Hepatocyte (in vitro differentiated cells): Measurements from ENCODE around the gene PAPSS1. TPM values are rescaled to one million over a fixed set of nuclear protein-coding genes. Genes with fewer than 3 reads are reported as not detected.

ENCODE experiments used
- DNase-seq: peaks from one replicate; pipeline ENCODE4 v3.0.0-alpha.2; 2016; ENCODE audit warnings: low spot score
- H2AFZ ChIP-seq: fragments of 200-600 bp; sonication (generic); 2 replicates; pipeline ENCODE4 v1.6.0; 2016; ENCODE audit warnings: antibody characterized with exemption, mild to moderate bottlenecking
- H3K27ac ChIP-seq: fragments of 200-600 bp; sonication (generic); 2 replicates; pipeline ENCODE4 v1.5.1; 2016; ENCODE audit warnings: mild to moderate bottlenecking
- H3K27me3 ChIP-seq: fragments of 200-600 bp; sonication (generic); 2 replicates; pipeline ENCODE4 v1.6.1; 2016
- H3K36me3 ChIP-seq: fragments of 200-600 bp; sonication (generic); replicated peaks from 2 replicates; pipeline ENCODE4 v1.5.1; 2016; ENCODE audit warnings: low read depth; ENCODE audit not compliant: insufficient read depth
- H3K4me1 ChIP-seq: fragments of 200-600 bp; sonication (generic); 2 replicates; pipeline ENCODE4 v1.5.1; 2016; ENCODE audit warnings: mild to moderate bottlenecking, moderate library complexity; ENCODE audit not compliant: insufficient read depth
- H3K4me2 ChIP-seq: fragments of 200-600 bp; sonication (generic); 2 replicates; pipeline ENCODE4 v1.6.0; 2016
- H3K4me3 ChIP-seq: fragments of 200-600 bp; sonication (generic); 2 replicates; pipeline ENCODE4 v1.5.1; 2016; ENCODE audit warnings: mild to moderate bottlenecking
- H3K79me2 ChIP-seq: fragments of 200-600 bp; sonication (generic); 2 replicates; pipeline ENCODE4 v1.6.0; 2017; ENCODE audit warnings: mild to moderate bottlenecking
- H3K9me2 ChIP-seq: fragments of 200-600 bp; sonication (generic); replicated peaks from 2 replicates; pipeline ENCODE4 v1.6.0; 2017; ENCODE audit warnings: mild to moderate bottlenecking; ENCODE audit not compliant: insufficient read depth
- H3K9me3 ChIP-seq: fragments of 200-600 bp; sonication (generic); 2 replicates; pipeline ENCODE4 v1.5.1; 2016; ENCODE audit warnings: low read depth, mild to moderate bottlenecking
- H4K20me1 ChIP-seq: fragments of 200-600 bp; sonication (generic); 2 replicates; pipeline ENCODE4 v1.6.0; 2016; ENCODE audit warnings: mild to moderate bottlenecking; ENCODE audit not compliant: insufficient read depth, poor library complexity, severe bottlenecking
- EZH2 ChIP-seq: fragments of 200-600 bp; sonication (generic); IDR thresholded peaks from 2 replicates; pipeline ENCODE4 v1.6.1; 2016; ENCODE audit warnings: antibody characterized with exemption, mild to moderate bottlenecking, borderline replicate concordance
- EZH2phosphoT487 ChIP-seq: fragments of 200-600 bp; sonication (generic); IDR thresholded peaks from one replicate; pipeline ENCODE4 v1.6.1; 2018; ENCODE audit warnings: antibody characterized with exemption, mild to moderate bottlenecking, low read depth, moderate library complexity; ENCODE audit not compliant: unreplicated experiment, severe bottlenecking
- WGBS: methylation state at CpG from one replicate; pipeline ENCODE4 v1.1.6; 2016; ENCODE audit warnings: low lambda C conversion rate; ENCODE audit errors: missing lambda C conversion rate; 5-methylcytosine and 5-hydroxymethylcytosine counted together
- polyA plus RNA-seq: library from polyadenylated mRNA; unstranded; fragments of >200 nt; fragmentation: Nextera tagmentation; extraction: Ambion mirVana; gene quantifications from 2 replicates; pipeline ENCODE4 v1.2.1, GENCODE V29; 2016
- total RNA-seq: library from RNA; depleted of rRNA; stranded (reverse); fragments of >200 nt; gene quantifications from 2 replicates; pipeline ENCODE4 v1.2.3, GENCODE V29; 2014
- TF ChIP-seq, protein P1 (sequence below): fragments of 200-600 bp; sonication (generic); IDR thresholded peaks from 2 replicates; pipeline ENCODE4 v1.5.1; 2016; ENCODE audit warnings: antibody characterized with exemption, mild to moderate bottlenecking; ENCODE audit not compliant: poor library complexity

The PAPSS1 gene
- total and polyA plus RNA-seq, 2 experiments from 2014 or later: 102 to 103 TPM

DNA sequence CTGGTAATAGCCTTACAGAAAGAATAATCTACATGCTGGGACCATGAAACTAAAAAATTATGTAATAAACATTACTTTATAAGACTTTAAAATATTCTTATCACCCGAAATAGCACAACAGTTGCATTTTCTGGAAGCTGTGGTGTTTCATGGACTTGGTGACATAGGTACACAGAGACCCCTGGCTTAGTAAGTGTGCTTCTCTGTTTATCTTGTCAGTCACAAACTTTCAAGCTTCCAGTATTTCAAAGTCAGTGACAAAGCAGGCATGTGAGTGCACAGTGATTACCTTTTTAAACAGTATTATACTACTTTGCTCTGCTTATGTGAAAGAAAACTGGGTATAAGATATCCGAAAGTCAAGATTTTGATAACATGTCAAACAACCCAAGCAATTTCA lies 84.3 kb downstream of the PAPSS1 start:
- Histone ChIP-seq H3K9me3 (no peaks in the 10 kb centered on the region), H4K20me1 (no peaks in the 10 kb centered on the region), H3K36me3 (no peaks in the 10 kb centered on the region), H3K4me3 (no peak overlapping the region), H3K27me3 (no peaks in the 10 kb centered on the region), H3K27ac (no peak overlapping the region), H3K9me2 (no peaks in the 10 kb centered on the region), H2AFZ (no peak overlapping the region), H3K4me1 (peaks cover 11% of the 10 kb centered on the region), H3K79me2 (peaks cover 4% of the 10 kb centered on the region), H3K4me2 (no peak overlapping the region)
- WGBS: 79% methylated on average over 2 of the region's 2 CpGs
- DNase-seq: no peak
- no peak for TF ChIP-seq EZH2
- TF ChIP-seq, protein P1, sequence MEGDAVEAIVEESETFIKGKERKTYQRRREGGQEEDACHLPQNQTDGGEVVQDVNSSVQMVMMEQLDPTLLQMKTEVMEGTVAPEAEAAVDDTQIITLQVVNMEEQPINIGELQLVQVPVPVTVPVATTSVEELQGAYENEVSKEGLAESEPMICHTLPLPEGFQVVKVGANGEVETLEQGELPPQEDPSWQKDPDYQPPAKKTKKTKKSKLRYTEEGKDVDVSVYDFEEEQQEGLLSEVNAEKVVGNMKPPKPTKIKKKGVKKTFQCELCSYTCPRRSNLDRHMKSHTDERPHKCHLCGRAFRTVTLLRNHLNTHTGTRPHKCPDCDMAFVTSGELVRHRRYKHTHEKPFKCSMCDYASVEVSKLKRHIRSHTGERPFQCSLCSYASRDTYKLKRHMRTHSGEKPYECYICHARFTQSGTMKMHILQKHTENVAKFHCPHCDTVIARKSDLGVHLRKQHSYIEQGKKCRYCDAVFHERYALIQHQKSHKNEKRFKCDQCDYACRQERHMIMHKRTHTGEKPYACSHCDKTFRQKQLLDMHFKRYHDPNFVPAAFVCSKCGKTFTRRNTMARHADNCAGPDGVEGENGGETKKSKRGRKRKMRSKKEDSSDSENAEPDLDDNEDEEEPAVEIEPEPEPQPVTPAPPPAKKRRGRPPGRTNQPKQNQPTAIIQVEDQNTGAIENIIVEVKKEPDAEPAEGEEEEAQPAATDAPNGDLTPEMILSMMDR: no peak
- TF ChIP-seq EZH2phosphoT487: no peak

DNA sequence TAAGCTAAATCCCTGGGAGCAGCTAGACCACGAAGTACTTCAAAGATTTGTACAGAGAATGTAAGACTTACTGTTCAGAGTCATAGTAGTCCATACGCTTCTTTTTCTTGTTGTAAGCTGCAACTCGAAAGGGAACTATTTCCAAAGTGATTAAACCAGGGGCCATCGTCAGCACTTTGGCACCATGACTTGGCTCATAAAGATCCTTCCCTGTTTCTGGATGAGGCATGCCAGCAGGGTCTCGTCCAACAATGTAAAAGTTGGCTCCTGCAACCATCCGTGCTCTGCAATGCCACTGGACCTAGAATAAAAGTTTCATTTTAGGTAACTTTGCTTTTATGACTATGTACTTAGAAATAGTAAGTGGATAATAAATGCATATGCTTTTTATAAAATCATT lies 88.5 kb downstream of the PAPSS1 start:
- 81% methylated on average over 6 of the region's 6 CpGs for WGBS
- H3K9me3 ChIP-seq: no peaks in the 10 kb centered on the region
- peaks cover 5% of the 10 kb centered on the region for H3K4me1 ChIP-seq
- no peaks in the 10 kb centered on the region for H3K36me3 ChIP-seq
- H3K27me3 ChIP-seq: no peaks in the 10 kb centered on the region
- H3K27ac ChIP-seq: peak overlapping the region; percentile 28
- H3K79me2 ChIP-seq: peaks cover 5% of the 10 kb centered on the region
- H3K9me2 ChIP-seq: no peaks in the 10 kb centered on the region
- H3K4me3 ChIP-seq: no peak overlapping the region
- TF ChIP-seq EZH2phosphoT487: no peak
- TF ChIP-seq, protein P1: no peak
- TF ChIP-seq EZH2: no peak
- no peak overlapping the region for H2AFZ ChIP-seq
- no peaks in the 10 kb centered on the region for H4K20me1 ChIP-seq
- no peak for DNase-seq
- no peak overlapping the region for H3K4me2 ChIP-seq

DNA sequence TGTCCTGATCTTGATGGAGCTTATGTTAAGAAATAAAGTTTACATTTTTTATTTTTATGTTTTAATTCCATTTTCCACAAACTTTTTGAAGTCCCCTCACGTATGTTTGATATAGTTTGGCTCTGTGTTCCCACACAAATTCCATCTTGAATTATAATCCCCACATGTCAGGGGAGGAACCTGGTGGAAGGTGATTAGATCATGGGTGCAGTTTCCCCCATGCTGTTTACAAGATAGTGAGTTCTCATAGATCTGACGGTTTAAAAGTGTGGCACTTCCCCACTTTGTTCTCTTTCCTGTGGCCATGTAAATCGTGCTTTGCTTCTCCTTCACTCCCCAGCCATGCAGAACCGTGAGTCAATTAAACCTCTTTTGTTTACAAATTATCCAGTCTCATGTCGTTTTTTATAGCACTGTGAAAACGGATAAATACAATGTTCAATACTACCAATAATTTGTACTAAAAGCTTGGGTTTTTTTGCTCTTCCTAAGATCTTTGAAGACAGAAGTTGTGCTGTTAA lies 89.8 kb downstream of the PAPSS1 start:
- TF ChIP-seq, protein P1: no peak
- TF ChIP-seq EZH2 (no peak), EZH2phosphoT487 (no peak)
- H3K27me3 ChIP-seq: no peaks in the 10 kb centered on the region
- H3K27ac ChIP-seq: no peak overlapping the region
- no peaks in the 10 kb centered on the region for H3K9me3 ChIP-seq
- no peak overlapping the region for H2AFZ ChIP-seq
- H3K4me2 ChIP-seq: no peak overlapping the region
- H3K9me2 ChIP-seq: no peaks in the 10 kb centered on the region
- 56% methylated on average over 6 of the region's 6 CpGs for WGBS
- H4K20me1 ChIP-seq: no peaks in the 10 kb centered on the region
- no peak overlapping the region for H3K4me3 ChIP-seq
- H3K4me1 ChIP-seq: peaks cover 5% of the 10 kb centered on the region
- no peaks in the 10 kb centered on the region for H3K36me3 ChIP-seq
- H3K79me2 ChIP-seq: peaks cover 5% of the 10 kb centered on the region
- no peak for DNase-seq
